ENCODE data around the gene PTPN4. TPM values are rescaled to one million over a fixed set of nuclear protein-coding genes. Genes with fewer than 3 reads are reported as not detected.

PTPN4 gene
- total and polyA plus RNA-seq, 2 of the 8 experiments (the other 6 are each of a cell fraction or from before 2014, with no cell fraction given) = 28.5 to 105 TPM

DNA sequence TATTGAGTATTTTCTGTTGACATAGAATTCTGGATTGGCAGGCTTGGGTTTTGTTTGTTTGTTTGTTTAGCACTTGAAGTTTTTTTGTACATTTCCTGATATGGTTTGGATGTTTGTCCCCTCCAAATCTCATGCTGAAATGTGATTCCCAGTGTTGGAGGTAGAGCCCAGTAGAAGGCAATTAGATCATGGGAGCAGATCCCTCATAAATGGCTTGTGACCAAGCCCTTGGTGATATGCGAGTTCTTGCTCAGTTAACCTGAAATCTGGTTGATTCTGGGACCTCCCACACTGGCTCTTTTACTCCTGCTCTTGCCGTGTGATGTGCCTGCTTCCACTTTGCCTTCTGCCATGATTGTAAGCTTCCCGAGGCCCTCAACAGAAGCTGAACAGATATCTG is 98.0 kb downstream of the PTPN4 start (continued):
- TF ChIP-seq MAFK (IDR thresholded peaks at IDR 0.05; ENCODE audit: low read depth, low read length) (no peak), RAD21 (IDR thresholded peaks at IDR 0.05 in 1 of 2, conservative IDR thresholded peaks at IDR 0.05 in 1 of 2; ENCODE audit: low read depth in 2 of 2, low read length in 2 of 2) (no peak), SIRT6 (IDR thresholded peaks at IDR 0.05; ENCODE audit: low read length) (no peak), EP300 (IDR thresholded peaks at IDR 0.05; ENCODE audit: borderline replicate concordance in 1 of 2, low read depth in 2 of 2, low read length in 2 of 2) (no peak), NANOG (IDR thresholded peaks at IDR 0.05; ENCODE audit: insufficient read depth, low read depth, low read length, poor library complexity, severe bottlenecking) (no peak), GABPA (IDR thresholded peaks at IDR 0.05; ENCODE audit: borderline replicate concordance, insufficient read depth, low read length) (no peak)
- TF ChIP-seq, protein P1, sequence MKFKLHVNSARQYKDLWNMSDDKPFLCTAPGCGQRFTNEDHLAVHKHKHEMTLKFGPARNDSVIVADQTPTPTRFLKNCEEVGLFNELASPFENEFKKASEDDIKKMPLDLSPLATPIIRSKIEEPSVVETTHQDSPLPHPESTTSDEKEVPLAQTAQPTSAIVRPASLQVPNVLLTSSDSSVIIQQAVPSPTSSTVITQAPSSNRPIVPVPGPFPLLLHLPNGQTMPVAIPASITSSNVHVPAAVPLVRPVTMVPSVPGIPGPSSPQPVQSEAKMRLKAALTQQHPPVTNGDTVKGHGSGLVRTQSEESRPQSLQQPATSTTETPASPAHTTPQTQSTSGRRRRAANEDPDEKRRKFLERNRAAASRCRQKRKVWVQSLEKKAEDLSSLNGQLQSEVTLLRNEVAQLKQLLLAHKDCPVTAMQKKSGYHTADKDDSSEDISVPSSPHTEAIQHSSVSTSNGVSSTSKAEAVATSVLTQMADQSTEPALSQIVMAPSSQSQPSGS (IDR thresholded peaks at IDR 0.05; ENCODE audit: low read length) = no peak

All from H1 (cell line).